ENCODE measurements around the gene PTGES. TPM values are rescaled to one million over a fixed set of nuclear protein-coding genes. Genes with fewer than 3 reads are reported as not detected.
A peak's percentile ranks its signal among the peaks of the same experiment; 100 is the strongest.
"Not testable (repeated sequence)": the region's sequence is repeated elsewhere in the genome, so short reads cannot be mapped to it uniquely, and the experiment has no call there.

PTGES gene
- total RNA-seq, 4 donors from 2014 or later, result 14.7 to 33.0 (median 25.7) TPM

DNA sequence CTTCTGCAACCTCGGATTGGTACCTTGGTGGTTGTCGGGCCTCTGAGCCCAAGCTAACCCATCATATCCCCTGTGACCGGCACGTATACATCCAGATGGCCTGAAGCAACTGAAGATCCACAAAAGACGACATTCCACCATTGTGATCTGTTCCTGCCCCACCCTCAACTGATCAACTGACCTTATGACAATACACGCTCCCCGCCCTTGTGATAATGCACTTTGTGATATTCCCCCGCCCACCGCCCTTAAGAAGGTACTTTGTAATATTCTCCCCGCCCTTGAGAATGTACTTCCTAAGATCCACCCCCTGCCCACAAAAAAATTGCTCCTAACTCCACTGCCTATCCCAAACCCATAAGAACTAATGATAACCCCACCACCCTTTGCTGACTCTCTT lies 33.6 kb upstream of the PTGES start:
- Histone ChIP-seq H3K27ac (no peak overlapping the region), H3K4me3 (no peak overlapping the region), H3K27me3 (no peaks in the 10 kb centered on the region), H3K9me3 (no peaks in the 10 kb centered on the region), H3K4me1 (peaks cover 0 to 4% (median 2%) of the 10 kb centered on the region in 4 donors), H3K36me3 (no peaks in the 10 kb centered on the region)
- DNase-seq (ENCODE audit: low spot score in 2 of 2), result no peak
- no peak for TF ChIP-seq POLR2A (IDR thresholded peaks at IDR 0.05)
- TF ChIP-seq, protein P1, sequence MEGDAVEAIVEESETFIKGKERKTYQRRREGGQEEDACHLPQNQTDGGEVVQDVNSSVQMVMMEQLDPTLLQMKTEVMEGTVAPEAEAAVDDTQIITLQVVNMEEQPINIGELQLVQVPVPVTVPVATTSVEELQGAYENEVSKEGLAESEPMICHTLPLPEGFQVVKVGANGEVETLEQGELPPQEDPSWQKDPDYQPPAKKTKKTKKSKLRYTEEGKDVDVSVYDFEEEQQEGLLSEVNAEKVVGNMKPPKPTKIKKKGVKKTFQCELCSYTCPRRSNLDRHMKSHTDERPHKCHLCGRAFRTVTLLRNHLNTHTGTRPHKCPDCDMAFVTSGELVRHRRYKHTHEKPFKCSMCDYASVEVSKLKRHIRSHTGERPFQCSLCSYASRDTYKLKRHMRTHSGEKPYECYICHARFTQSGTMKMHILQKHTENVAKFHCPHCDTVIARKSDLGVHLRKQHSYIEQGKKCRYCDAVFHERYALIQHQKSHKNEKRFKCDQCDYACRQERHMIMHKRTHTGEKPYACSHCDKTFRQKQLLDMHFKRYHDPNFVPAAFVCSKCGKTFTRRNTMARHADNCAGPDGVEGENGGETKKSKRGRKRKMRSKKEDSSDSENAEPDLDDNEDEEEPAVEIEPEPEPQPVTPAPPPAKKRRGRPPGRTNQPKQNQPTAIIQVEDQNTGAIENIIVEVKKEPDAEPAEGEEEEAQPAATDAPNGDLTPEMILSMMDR (IDR thresholded peaks at IDR 0.05), result no peak
- TF ChIP-seq EP300 (IDR thresholded peaks at IDR 0.05), result no peak
- WGBS, 2 donors, result 80 to 85% methylated on average over 10 of the region's 10 CpGs

DNA sequence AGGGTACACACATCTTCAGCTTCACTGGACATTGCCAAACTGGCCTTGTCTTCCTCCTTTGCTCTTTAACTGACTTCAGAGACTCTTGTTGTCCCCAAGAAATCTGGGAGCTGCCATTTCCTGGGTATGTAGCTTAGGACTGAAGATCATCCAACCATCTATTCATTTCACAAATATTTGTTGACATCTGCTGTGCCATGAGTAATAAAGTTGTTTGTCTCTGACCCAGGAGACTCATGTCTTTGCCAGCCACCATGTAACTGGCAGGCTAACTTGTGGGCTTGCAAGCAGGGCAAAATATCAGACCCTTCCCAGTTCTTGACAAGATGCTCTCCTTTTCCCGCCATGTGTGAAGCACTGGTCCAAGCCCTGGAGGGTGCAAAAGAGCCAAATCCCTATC lies 33.0 kb upstream of the PTGES start:
- no peak for DNase-seq (ENCODE audit: low spot score in 2 of 2)
- WGBS, 2 donors, result 89 to 95% methylated on average over 1 of the region's 1 CpG
- H3K9me3 ChIP-seq, result no peaks in the 10 kb centered on the region
- no peaks in the 10 kb centered on the region for H3K27me3 ChIP-seq
- H3K4me3 ChIP-seq, result no peak overlapping the region
- H3K36me3 ChIP-seq, result no peaks in the 10 kb centered on the region
- H3K4me1 ChIP-seq, result peaks cover 0 to 4% (median 2%) of the 10 kb centered on the region in 4 donors
- no peak overlapping the region for H3K27ac ChIP-seq
- TF ChIP-seq POLR2A (IDR thresholded peaks at IDR 0.05), result no peak
- TF ChIP-seq, protein P1 (IDR thresholded peaks at IDR 0.05), result no peak
- TF ChIP-seq EP300 (IDR thresholded peaks at IDR 0.05), result no peak

DNA sequence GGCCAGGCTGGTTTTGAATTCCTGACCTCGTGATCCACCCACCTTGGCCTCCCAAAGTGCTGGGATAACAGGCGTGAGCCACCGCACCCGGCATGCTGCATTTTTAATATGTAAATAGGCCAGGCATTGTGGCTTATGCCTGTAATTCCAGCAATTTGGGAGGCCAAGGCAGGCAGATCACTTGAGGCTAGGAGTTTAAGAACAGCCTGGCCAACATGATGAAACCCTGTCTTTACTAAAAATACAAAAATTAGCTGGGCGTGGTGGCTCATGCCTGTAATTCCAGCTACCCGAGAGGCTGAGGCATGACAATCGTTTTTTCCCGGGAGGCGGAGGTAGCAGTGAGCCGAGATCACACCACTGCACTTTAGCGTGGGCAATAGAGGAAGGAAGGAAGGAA lies 32.1 kb upstream of the PTGES start:
- not testable (repeated sequence) for H3K27me3 ChIP-seq; DNase-seq (ENCODE audit: low spot score in 2 of 2); H3K9me3 ChIP-seq; H3K27ac ChIP-seq; H3K4me1 ChIP-seq; H3K36me3 ChIP-seq; H3K4me3 ChIP-seq
- 72 to 74% methylated on average over 11 of the region's 11 CpGs for WGBS, 2 donors

DNA sequence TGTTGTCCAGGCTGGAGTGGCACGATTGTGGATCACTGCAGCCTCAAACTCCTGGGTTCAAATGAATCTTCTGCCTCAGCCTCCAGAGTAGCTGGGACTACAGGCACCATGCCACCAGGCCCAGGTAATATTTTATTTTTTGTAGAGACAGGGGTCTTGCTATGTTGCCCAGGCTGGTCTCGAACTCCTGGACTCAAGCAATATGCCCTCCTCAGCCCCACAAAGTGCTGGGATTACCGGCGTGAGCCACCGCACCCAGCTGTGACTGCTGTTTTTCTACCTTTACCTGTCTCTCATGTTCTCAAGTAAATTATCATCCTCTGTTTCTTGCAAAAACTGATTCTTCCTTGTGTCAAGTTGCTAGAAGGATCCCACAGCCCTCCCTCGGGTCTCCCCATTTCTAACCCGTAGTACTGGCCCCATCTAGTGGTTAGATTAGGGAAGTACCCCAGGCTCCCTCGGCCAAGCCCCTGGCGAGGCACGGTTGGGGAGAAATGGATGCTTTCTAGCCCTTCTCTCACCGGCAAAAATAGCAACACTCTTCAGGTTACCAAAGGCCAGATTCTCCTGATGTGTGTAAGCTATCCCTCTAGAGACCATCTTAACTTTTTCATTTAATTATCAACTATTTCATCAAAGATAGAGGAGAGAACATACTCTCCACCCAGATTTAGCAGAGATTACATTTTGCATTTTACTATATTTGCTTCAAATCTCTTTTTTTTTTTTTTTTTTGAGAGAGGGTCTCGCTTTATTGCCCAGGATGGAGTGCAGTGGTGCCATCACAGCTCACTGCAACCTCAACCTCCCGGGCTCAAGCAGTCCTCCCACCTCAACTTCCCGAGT lies 30.9 kb upstream of the PTGES start:
- peaks cover 0 to 4% (median 2%) of the 10 kb centered on the region in 4 donors for H3K4me1 ChIP-seq
- no peak overlapping the region for H3K4me3 ChIP-seq
- TF ChIP-seq, protein P1 (IDR thresholded peaks at IDR 0.05), result peak; percentile 86 to 95 (median 91)
- TF ChIP-seq POLR2A (IDR thresholded peaks at IDR 0.05), result no peak
- peak in 1 of 2 donors; percentile 23 for TF ChIP-seq EP300 (IDR thresholded peaks at IDR 0.05)
- H3K9me3 ChIP-seq, result no peaks in the 10 kb centered on the region
- no peak overlapping the region for H3K27ac ChIP-seq
- DNase-seq (ENCODE audit: low spot score in 2 of 2), result peak; percentile 57 to 86
- H3K36me3 ChIP-seq, result no peaks in the 10 kb centered on the region
- no peaks in the 10 kb centered on the region for H3K27me3 ChIP-seq
- 34 to 35% methylated on average over 14 of the region's 14 CpGs for WGBS, 2 donors

DNA sequence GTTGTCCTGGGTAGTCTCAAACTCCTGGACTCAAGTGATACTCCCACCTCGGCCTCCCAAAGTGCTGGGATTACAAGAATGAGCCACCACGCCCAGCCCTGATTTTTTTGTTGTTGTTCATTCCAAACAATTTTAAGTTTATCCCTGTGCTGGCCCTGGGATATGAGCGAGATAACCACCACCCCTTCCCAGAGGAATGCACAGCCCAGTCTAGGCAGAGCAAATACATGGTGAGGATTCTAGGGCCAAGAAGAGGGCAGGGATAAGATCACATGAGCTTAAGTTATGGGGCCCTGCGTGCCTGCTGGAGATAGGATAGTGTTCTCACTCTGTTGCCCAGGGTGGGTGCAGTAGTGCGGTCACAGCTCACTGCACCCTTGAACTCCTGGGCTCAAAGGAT lies 29.1 kb upstream of the PTGES start:
- 63 to 64% methylated on average over 5 of the region's 5 CpGs for WGBS, 2 donors
- H3K27me3 ChIP-seq, result no peaks in the 10 kb centered on the region
- TF ChIP-seq EP300 (IDR thresholded peaks at IDR 0.05) (no peak), POLR2A (IDR thresholded peaks at IDR 0.05) (no peak)
- TF ChIP-seq, protein P1 (IDR thresholded peaks at IDR 0.05), result no peak

More for the DNA sequence above, 29.1 kb upstream of the PTGES start:
- Histone ChIP-seq H3K9me3 (no peaks in the 10 kb centered on the region), H3K36me3 (no peaks in the 10 kb centered on the region), H3K4me3 (no peak overlapping the region), H3K4me1 (peaks cover 0 to 21% (median 12%) of the 10 kb centered on the region in 4 donors), H3K27ac (peak overlapping the region in 2 of 4 donors; percentile 24 to 53)
- DNase-seq (ENCODE audit: low spot score in 2 of 2), result no peak

All from tibial nerve (tissue), 4 donors.